ENCODE measurements around the gene TPM1. TPM values are rescaled to one million over a fixed set of nuclear protein-coding genes. Genes with fewer than 3 reads are reported as not detected.

Gene TPM1
- total and polyA plus RNA-seq, 2 of the 4 experiments (the other 2 are of a cell fraction), result 661 to 1,623 TPM

DNA sequence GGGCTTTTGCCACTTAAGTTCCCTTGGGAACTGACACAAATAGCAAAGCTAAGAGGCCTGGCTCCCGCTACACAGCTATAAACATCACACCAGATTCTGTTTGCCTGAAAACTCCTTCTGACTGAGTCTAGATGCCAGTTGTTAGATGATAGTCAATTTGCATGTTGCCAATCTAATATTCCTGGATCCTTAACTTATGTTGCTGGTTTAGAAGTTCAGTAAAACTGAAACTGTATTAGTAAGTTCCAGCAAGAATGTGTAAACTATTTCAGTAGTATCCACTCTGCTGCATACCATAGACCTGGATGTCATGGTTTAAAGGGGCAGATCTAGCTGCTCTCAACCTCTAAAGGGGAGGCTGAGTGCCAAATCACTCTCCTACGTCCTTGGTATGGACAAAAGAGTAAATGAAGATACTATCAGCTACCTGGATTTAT is 52.0 kb downstream of the TPM1 start:
- POLR2A ChIA-PET (ENCODE audit: unreplicated experiment), result interaction anchor here (0.5 to 1.6 kb wide), 4 partner anchors 42 to 52 kb away, joined by 3 to 6 read pairs (median 4); partner anchors contain the start of gene TPM1
- peaks cover 7% of the 10 kb centered on the region for H3K4me1 ChIP-seq (ENCODE audit: control insufficient read depth, insufficient read depth, low read length)

More for the DNA sequence above, 52.0 kb downstream of the TPM1 start:
- Histone ChIP-seq H4K91ac (ENCODE audit: insufficient read depth, low read depth, low read length) (peak overlapping the region; percentile 88), H2AFZ (replicated peaks; ENCODE audit: low read length, poor library complexity) (peak overlapping the region; percentile 65), H3K9me3 (ENCODE audit: control insufficient read depth, insufficient read depth, low read length) (no peaks in the 10 kb centered on the region), H3K4ac (ENCODE audit: low read depth, low read length) (peak overlapping the region; percentile 92), H2BK120ac (ENCODE audit: low read depth, low read length) (peak overlapping the region; percentile 97), H3K18ac (ENCODE audit: low read depth, low read length) (peak overlapping the region; percentile 99; the same call in 1 of the 2 replicates), H3K27ac (ENCODE audit: insufficient read depth, low read length) (peak overlapping the region; percentile 87), H2AK5ac (ENCODE audit: low read depth, low read length) (peak overlapping the region; percentile 35), H3K9me1 (ENCODE audit: insufficient read depth, low read length) (peaks cover 1% of the 10 kb centered on the region; the same call in 1 of the 2 replicates), H3K4me3 (ENCODE audit: insufficient read depth, low read depth, low read length) (peak overlapping the region; percentile 30; the same call in 1 of the 2 replicates), H4K20me1 (ENCODE audit: insufficient read depth, low read length) (no peaks in the 10 kb centered on the region), H3K14ac (replicated peaks; ENCODE audit: low read depth, low read length) (peak overlapping the region; percentile 90), H3K23ac (ENCODE audit: low read depth, low read length) (peak overlapping the region; percentile 94), H3K79me1 (ENCODE audit: low read depth in 1 of 2, low read length in 2 of 2) (no peaks in the 10 kb centered on the region; a peak in 2 of 4 replicates), H2BK20ac (ENCODE audit: low read depth, low read length) (peak overlapping the region; percentile 97), H2BK15ac (ENCODE audit: low read depth, low read length) (peak overlapping the region; percentile 71; the same call in 1 of the 3 replicates), H3K27me3 (ENCODE audit: control insufficient read depth, insufficient read depth, low read length) (no peaks in the 10 kb centered on the region), H4K5ac (ENCODE audit: low read depth, low read length) (peak overlapping the region; percentile 97), H2AK9ac (replicated peaks; ENCODE audit: low read depth, low read length, poor library complexity) (peak overlapping the region; percentile 10), H3K56ac (ENCODE audit: extremely low read depth, insufficient read depth, low read length) (peak overlapping the region; percentile 94), H3K9ac (ENCODE audit: low read depth, low read length) (peak overlapping the region; percentile 73), H2BK5ac (ENCODE audit: low read depth, low read length, poor library complexity, severe bottlenecking) (peak overlapping the region; percentile 98), H3K4me2 (ENCODE audit: low read depth, low read length) (peak overlapping the region; percentile 97), H3K36me3 (ENCODE audit: control insufficient read depth, insufficient read depth, low read length) (no peaks in the 10 kb centered on the region), H4K8ac (ENCODE audit: low read depth in 2 of 2, low read length in 2 of 2) (peak overlapping the region in 1 of 2 experiments; percentile 98; a peak in 3 of 4 replicates)
- CTCF ChIA-PET, result interaction anchor here (0.8 to 2.1 kb wide), 5 partner anchors 9 to 312 kb away, joined by 3 to 16 read pairs (median 7); no protein-coding TSS in a partner anchor
- in situ Hi-C loops (cut with MboI; ENCODE audit: low sequenced_read_pairs), result no loop called here
- ATAC-seq (ENCODE audit: low read depth), result peak; percentile 80
- TF ChIP-seq BHLHE40 (IDR thresholded peaks at IDR 0.05; ENCODE audit: low read depth, low read length) (no peak), MAZ (IDR thresholded peaks at IDR 0.05; ENCODE audit: borderline replicate concordance, low read depth, low read length) (no peak), MAFK (IDR thresholded peaks at IDR 0.05; ENCODE audit: low read depth, low read length) (no peak), MXI1 (IDR thresholded peaks at IDR 0.05; ENCODE audit: borderline replicate concordance, low read depth, low read length) (no peak), CEBPB (IDR thresholded peaks at IDR 0.05; ENCODE audit: low read depth, low read length) (peak; percentile 21; the same call in 1 of the 2 replicates)
- TF ChIP-seq, protein P1, sequence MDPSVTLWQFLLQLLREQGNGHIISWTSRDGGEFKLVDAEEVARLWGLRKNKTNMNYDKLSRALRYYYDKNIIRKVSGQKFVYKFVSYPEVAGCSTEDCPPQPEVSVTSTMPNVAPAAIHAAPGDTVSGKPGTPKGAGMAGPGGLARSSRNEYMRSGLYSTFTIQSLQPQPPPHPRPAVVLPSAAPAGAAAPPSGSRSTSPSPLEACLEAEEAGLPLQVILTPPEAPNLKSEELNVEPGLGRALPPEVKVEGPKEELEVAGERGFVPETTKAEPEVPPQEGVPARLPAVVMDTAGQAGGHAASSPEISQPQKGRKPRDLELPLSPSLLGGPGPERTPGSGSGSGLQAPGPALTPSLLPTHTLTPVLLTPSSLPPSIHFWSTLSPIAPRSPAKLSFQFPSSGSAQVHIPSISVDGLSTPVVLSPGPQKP (IDR thresholded peaks at IDR 0.05; ENCODE audit: borderline replicate concordance, low read depth, low read length), result no peak
- BruUV-seq (replicated peaks), result no TSS peak
- dilution Hi-C loops (cut with HindIII; ENCODE audit: low sequenced_read_pairs, unreplicated experiment), result no loop called here
- intact Hi-C loops (cut with micrococcal nuclease), result loop anchor here (2.0 to 10.0 kb wide), 3 partner anchors 62 to 310 kb away; partner anchors contain the start of gene RPS27L
- WGBS, 2 experiments (ENCODE audit: extremely low coverage in 2 of 2, insufficient read length in 1 of 2), result no CpG with 5 or more reads among the region's 2 CpGs
- DNase-seq, result peak; percentile 86
